ENCODE results near the gene MYRFL. TPM values are rescaled to one million over a fixed set of nuclear protein-coding genes. Genes with fewer than 3 reads are reported as not detected.

The MYRFL gene
- total RNA-seq, 2 experiments from 2014 or later: not detected

DNA sequence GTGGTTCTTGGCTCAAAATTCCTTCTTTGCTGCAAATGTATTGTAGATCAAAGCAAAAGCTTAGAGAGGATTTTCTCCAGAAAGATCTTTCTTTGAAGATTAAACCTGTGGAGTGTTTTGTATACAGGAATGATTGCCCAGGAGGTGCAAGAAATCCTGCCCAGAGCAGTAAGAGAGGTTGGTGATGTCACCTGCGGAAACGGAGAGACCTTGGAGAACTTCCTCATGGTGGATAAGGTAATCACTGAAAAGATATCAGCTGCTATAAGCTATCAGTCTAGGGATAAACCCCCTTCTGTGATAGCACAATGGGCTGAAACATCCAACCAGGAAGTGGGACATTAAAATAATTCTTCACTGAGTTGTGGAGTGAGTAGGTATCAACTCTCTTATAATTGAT, 85.7 kb downstream of the MYRFL start:
- ChIA-PET CTCF (no interaction called here), POLR2A (no interaction called here)
- DNase-seq: no peak
- Mint-ChIP-seq H3K4me1 (no peaks in the 10 kb centered on the region), H3K9me3 (no peaks in the 10 kb centered on the region), H3K36me3 (ENCODE audit: low read depth) (no peaks in the 10 kb centered on the region), H3K4me3 (no peak overlapping the region), H3K27me3 (no peaks in the 10 kb centered on the region), H3K27ac (no peak overlapping the region)

- H3K36me3 Mint-ChIP-seq (ENCODE audit: low read depth): no peaks in the 10 kb centered on the region
- POLR2A ChIA-PET: no interaction called here
- no peaks in the 10 kb centered on the region for H3K4me1 Mint-ChIP-seq
- H3K27me3 Mint-ChIP-seq: peaks cover 3% of the 10 kb centered on the region
- H3K27ac Mint-ChIP-seq: no peak overlapping the region
- DNase-seq: no peak
- CTCF ChIA-PET: no interaction called here
- no peak overlapping the region for H3K4me3 Mint-ChIP-seq
- H3K9me3 Mint-ChIP-seq: no peaks in the 10 kb centered on the region
Measured at GRCh38 chr12:69913526-69913925, 88.5 kb downstream of the MYRFL start.

GRCh38 chr12:69915964-69916363, 90.9 kb downstream of the MYRFL start:
- no peak overlapping the region for H3K27ac Mint-ChIP-seq
- DNase-seq: no peak
- no peaks in the 10 kb centered on the region for H3K9me3 Mint-ChIP-seq
- no peaks in the 10 kb centered on the region for H3K4me1 Mint-ChIP-seq
- ChIA-PET CTCF (no interaction called here), POLR2A (no interaction called here)
- H3K4me3 Mint-ChIP-seq: no peak overlapping the region
- H3K27me3 Mint-ChIP-seq: peaks cover 3% of the 10 kb centered on the region
- no peaks in the 10 kb centered on the region for H3K36me3 Mint-ChIP-seq (ENCODE audit: low read depth)

DNA sequence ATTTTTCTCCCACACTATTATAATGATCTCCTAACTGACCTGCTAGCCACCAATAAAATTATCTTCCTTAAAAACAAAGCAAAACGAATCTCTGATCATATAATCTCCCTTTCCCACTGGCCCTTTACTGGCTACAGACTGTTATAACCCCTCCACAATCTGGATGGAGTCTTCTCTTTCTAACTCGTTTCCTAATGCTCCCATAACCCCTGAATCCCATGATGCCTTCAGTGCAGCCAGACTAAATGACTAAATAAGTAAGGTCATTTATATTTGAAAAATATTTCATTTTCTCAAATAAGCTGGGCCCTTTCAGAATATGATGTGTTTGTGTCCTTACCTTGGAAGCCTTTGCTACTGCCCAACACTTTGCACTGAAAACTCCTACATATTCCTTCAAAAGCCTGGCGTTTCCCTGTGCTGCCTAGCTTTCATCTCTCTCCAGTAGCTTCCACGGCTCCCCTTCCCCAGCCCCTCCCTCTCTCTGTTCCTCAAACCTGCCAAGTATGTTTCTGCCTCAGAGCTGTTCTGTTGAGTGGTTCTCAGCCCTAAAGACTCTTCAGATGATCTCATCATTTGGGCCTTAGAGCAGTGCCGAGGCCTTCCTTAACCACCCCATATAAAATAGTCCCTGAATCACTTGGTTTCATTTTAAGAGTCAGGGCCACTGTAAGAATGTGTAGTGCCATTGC, 91.7 kb downstream of the MYRFL start:
- H3K4me3 Mint-ChIP-seq: no peak overlapping the region
- CTCF ChIA-PET: no interaction called here
- H3K27ac Mint-ChIP-seq: no peak overlapping the region
- no peak for DNase-seq
- H3K36me3 Mint-ChIP-seq (ENCODE audit: low read depth): no peaks in the 10 kb centered on the region
- POLR2A ChIA-PET: no interaction called here
- no peaks in the 10 kb centered on the region for H3K4me1 Mint-ChIP-seq
- peaks cover 3% of the 10 kb centered on the region for H3K27me3 Mint-ChIP-seq
- no peaks in the 10 kb centered on the region for H3K9me3 Mint-ChIP-seq

GRCh38 chr12:69918287-69918686, 93.3 kb downstream of the MYRFL start:
- H3K4me1 Mint-ChIP-seq: no peaks in the 10 kb centered on the region
- H3K9me3 Mint-ChIP-seq: no peaks in the 10 kb centered on the region
- H3K27ac Mint-ChIP-seq: no peak overlapping the region
- CTCF ChIA-PET: interaction anchor here (0.6 kb wide), 1 partner anchor 92 kb away, joined by 3 read pairs; no protein-coding TSS in a partner anchor
- no peak for DNase-seq
- H3K36me3 Mint-ChIP-seq (ENCODE audit: low read depth): no peaks in the 10 kb centered on the region
- POLR2A ChIA-PET: no interaction called here
- peaks cover 3% of the 10 kb centered on the region for H3K27me3 Mint-ChIP-seq
- H3K4me3 Mint-ChIP-seq: no peak overlapping the region

- Mint-ChIP-seq H3K9me3 (no peaks in the 10 kb centered on the region), H3K36me3 (ENCODE audit: low read depth) (no peaks in the 10 kb centered on the region), H3K4me3 (no peak overlapping the region), H3K27me3 (peaks cover 3% of the 10 kb centered on the region), H3K4me1 (no peaks in the 10 kb centered on the region), H3K27ac (no peak overlapping the region)
- no peak for DNase-seq
- CTCF ChIA-PET: no interaction called here
- POLR2A ChIA-PET: no interaction called here
Measured at GRCh38 chr12:69919495-69919894, 94.5 kb downstream of the MYRFL start.

- CTCF ChIA-PET: no interaction called here
- Mint-ChIP-seq H3K36me3 (ENCODE audit: low read depth) (no peaks in the 10 kb centered on the region), H3K27ac (no peak overlapping the region), H3K27me3 (peaks cover 12% of the 10 kb centered on the region), H3K4me1 (no peaks in the 10 kb centered on the region), H3K4me3 (no peak overlapping the region), H3K9me3 (no peaks in the 10 kb centered on the region)
- DNase-seq: no peak
- POLR2A ChIA-PET: no interaction called here
Measured at GRCh38 chr12:69921831-69922230, 96.8 kb downstream of the MYRFL start.

GRCh38 chr12:69922999-69923398, 98.0 kb downstream of the MYRFL start:
- H3K4me3 Mint-ChIP-seq: no peak overlapping the region
- H3K9me3 Mint-ChIP-seq: no peaks in the 10 kb centered on the region
- no peaks in the 10 kb centered on the region for H3K4me1 Mint-ChIP-seq
- ChIA-PET CTCF (no interaction called here), POLR2A (no interaction called here)
- no peak overlapping the region for H3K27ac Mint-ChIP-seq
- no peaks in the 10 kb centered on the region for H3K36me3 Mint-ChIP-seq (ENCODE audit: low read depth)
- H3K27me3 Mint-ChIP-seq: peaks cover 12% of the 10 kb centered on the region
- DNase-seq: no peak

DNA sequence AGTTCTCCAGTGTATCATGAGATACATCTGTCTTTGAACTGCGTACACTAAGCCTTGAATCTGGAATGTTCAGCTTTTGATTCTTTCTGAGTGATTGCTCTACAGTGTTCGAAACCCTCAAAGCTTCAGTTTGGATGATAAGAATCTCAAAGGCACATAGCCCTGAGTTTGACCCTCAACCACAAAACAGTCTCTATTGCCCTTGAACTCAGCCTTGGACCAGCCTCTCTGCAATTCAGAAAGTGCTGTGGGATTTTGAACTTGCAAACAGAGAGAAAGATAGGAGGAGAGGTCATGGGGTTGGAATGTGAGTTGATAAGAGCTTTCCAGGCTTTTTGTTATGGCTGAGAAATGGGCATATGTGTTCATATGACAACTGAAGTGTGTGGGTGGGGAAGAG, 100.3 kb downstream of the MYRFL start:
- H3K4me3 Mint-ChIP-seq: no peak overlapping the region
- H3K9me3 Mint-ChIP-seq: no peaks in the 10 kb centered on the region
- ChIA-PET POLR2A (no interaction called here), CTCF (no interaction called here)
- H3K27me3 Mint-ChIP-seq: peaks cover 11% of the 10 kb centered on the region
- DNase-seq: no peak
- no peaks in the 10 kb centered on the region for H3K4me1 Mint-ChIP-seq
- H3K27ac Mint-ChIP-seq: no peak overlapping the region
- no peaks in the 10 kb centered on the region for H3K36me3 Mint-ChIP-seq (ENCODE audit: low read depth)

- peaks cover 11% of the 10 kb centered on the region for H3K27me3 Mint-ChIP-seq
- H3K4me3 Mint-ChIP-seq: no peak overlapping the region
- H3K9me3 Mint-ChIP-seq: no peaks in the 10 kb centered on the region
- H3K27ac Mint-ChIP-seq: no peak overlapping the region
- no peak for DNase-seq
- ChIA-PET CTCF (no interaction called here), POLR2A (no interaction called here)
- H3K4me1 Mint-ChIP-seq: no peaks in the 10 kb centered on the region
- no peaks in the 10 kb centered on the region for H3K36me3 Mint-ChIP-seq (ENCODE audit: low read depth)
Measured at GRCh38 chr12:69927164-69927563, 102.1 kb downstream of the MYRFL start.

- Mint-ChIP-seq H3K4me3 (no peak overlapping the region), H3K36me3 (ENCODE audit: low read depth) (no peaks in the 10 kb centered on the region), H3K27ac (no peak overlapping the region), H3K27me3 (peaks cover 11% of the 10 kb centered on the region), H3K4me1 (no peaks in the 10 kb centered on the region), H3K9me3 (no peaks in the 10 kb centered on the region)
- ChIA-PET POLR2A (no interaction called here), CTCF (no interaction called here)
- DNase-seq: no peak
Measured at GRCh38 chr12:69929125-69929524, 104.1 kb downstream of the MYRFL start.

DNA sequence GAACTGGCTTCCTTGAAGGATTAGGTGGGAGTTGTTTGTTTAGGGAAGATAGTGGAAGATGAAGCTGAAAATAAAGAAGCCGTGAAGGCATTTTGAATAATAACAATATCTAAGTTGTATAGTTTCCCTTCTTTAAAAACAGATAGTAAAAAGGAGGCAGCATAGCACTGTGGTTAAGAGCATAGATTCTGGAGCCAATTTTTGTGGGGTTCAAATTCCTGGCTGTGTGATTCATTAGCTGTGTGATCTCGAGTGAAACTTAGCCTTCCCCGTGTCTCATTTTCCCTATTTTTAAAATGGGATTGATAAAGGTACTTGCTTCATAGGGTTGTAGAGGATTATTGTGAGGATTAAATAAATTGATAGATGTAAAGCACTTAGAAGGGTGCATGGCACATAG, 104.5 kb downstream of the MYRFL start:
- no peaks in the 10 kb centered on the region for H3K9me3 Mint-ChIP-seq
- H3K27me3 Mint-ChIP-seq: peaks cover 11% of the 10 kb centered on the region
- H3K27ac Mint-ChIP-seq: no peak overlapping the region
- no peak overlapping the region for H3K4me3 Mint-ChIP-seq
- no peaks in the 10 kb centered on the region for H3K36me3 Mint-ChIP-seq (ENCODE audit: low read depth)
- no peaks in the 10 kb centered on the region for H3K4me1 Mint-ChIP-seq
- ChIA-PET CTCF (no interaction called here), POLR2A (no interaction called here)
- DNase-seq: no peak

DNA sequence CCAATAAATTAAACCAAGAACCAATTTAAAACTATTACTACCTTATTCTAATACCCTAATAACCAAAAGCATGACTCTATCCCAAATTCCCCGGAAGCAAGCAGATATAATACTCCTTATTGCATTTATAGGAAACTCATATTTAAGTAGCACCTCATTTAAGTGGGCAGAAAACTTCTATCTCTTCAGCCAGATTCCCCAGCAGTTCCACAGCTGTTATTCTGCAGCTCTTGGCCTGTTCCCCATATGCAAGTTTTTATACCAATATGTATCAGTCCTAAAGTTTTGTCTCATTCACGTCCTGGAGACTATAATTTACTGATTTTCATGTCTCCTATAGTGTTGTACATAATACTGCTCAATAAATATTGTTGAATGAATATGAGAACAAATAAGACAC, 106.5 kb downstream of the MYRFL start:
- no peak overlapping the region for H3K27ac Mint-ChIP-seq
- no peaks in the 10 kb centered on the region for H3K4me1 Mint-ChIP-seq
- H3K27me3 Mint-ChIP-seq: peaks cover 2% of the 10 kb centered on the region
- H3K4me3 Mint-ChIP-seq: no peak overlapping the region
- H3K9me3 Mint-ChIP-seq: no peaks in the 10 kb centered on the region
- H3K36me3 Mint-ChIP-seq (ENCODE audit: low read depth): no peaks in the 10 kb centered on the region
- no peak for DNase-seq
- POLR2A ChIA-PET: no interaction called here
- CTCF ChIA-PET: no interaction called here

- peaks cover 2% of the 10 kb centered on the region for H3K27me3 Mint-ChIP-seq
- H3K36me3 Mint-ChIP-seq (ENCODE audit: low read depth): no peaks in the 10 kb centered on the region
- ChIA-PET CTCF (no interaction called here), POLR2A (no interaction called here)
- DNase-seq: no peak
- no peak overlapping the region for H3K27ac Mint-ChIP-seq
- no peaks in the 10 kb centered on the region for H3K9me3 Mint-ChIP-seq
- no peak overlapping the region for H3K4me3 Mint-ChIP-seq
- H3K4me1 Mint-ChIP-seq: no peaks in the 10 kb centered on the region
Measured at GRCh38 chr12:69932154-69932553, 107.1 kb downstream of the MYRFL start.

All from activated CD4-positive, alpha-beta T cell treated with anti-CD3 and anti-CD28 coated beads, Interleukin-2, amount 10 ng/mL, durations not matched to agents 7 days and 5 days (primary cell).